A549 (cell line): ENCODE data around the gene PTPRD. TPM values are rescaled to one million over a fixed set of nuclear protein-coding genes. Genes with fewer than 3 reads are reported as not detected.

Source experiments
- ATAC-seq, 2 experiments: fragments of 200-7000 bp in 1 of 2; fragments of >200 bp in 1 of 2; cut with Nextera tagmentation in 1 of 2; cut with Tn5 transposase in 1 of 2; 3 replicates each; pipeline versions ENCODE4 v1.8.0 to v1.9.1; 2018 to 2020; ENCODE audit warnings: mild to moderate bottlenecking in 1 of 2, moderate library complexity in 1 of 2
- CTCF ChIA-PET: fragments of 300-600 bp; sonication (Branson Sonifier 250); formaldehyde crosslinking; extraction: SDS; loops from one replicate; lab custom pipeline; 2021; ENCODE audit warnings: antibody characterized with exemption, inconsistent platforms; lab: Yijun Ruan, JAX
- POLR2A ChIA-PET: fragments of 350-600 bp; formaldehyde crosslinking; extraction: SDS; loops from one replicate; lab custom pipeline; 2021; ENCODE audit warnings: antibody characterized with exemption, inconsistent platforms; lab: Yijun Ruan, JAX
- DNase-seq, 2 experiments: peaks; one replicate each; pipeline versions ENCODE4 v3.0.0 to v3.0.0-alpha.2; 2011 to 2016; ENCODE audit warnings: low read depth in 1 of 2, low spot score in 1 of 2
- FAIRE-seq: peaks from 2 replicates; lab custom pipeline; 2011; peaks lifted over from hg19 to GRCh38; lab: Jason Lieb, UNC
- H3K27ac ChIP-seq, 2 experiments: fragments of >200 bp; sonication (Bioruptor Twin); formaldehyde crosslinking; 3 replicates each; pipeline ENCODE4 v1.5.1; 2016 to 2017
- H3K4me1 ChIP-seq: fragments of >200 bp; sonication (Bioruptor Twin); formaldehyde crosslinking; 3 replicates; pipeline ENCODE4 v1.6.1; 2016
- H3K4me2 ChIP-seq: fragments of >200 bp; sonication (Bioruptor Twin); formaldehyde crosslinking; 3 replicates; pipeline ENCODE4 v1.6.1; 2016
- H3K4me3 ChIP-seq: fragments of >200 bp; sonication (Bioruptor Twin); formaldehyde crosslinking; 3 replicates; pipeline ENCODE4 v1.5.1; 2016
- H3K9me3 ChIP-seq: fragments of >200 bp; sonication (Bioruptor Twin); formaldehyde crosslinking; 3 replicates; pipeline ENCODE4 v1.6.1; 2016
- CEBPB ChIP-seq, 2 experiments: fragments of >200 bp in 1 of 2; sonication (Bioruptor Twin) in 1 of 2; formaldehyde crosslinking in 1 of 2; IDR thresholded peaks; 2 replicates each; pipeline ENCODE4 v1.6.1; 2012 to 2016
- E2F6 ChIP-seq: IDR thresholded peaks from 2 replicates; pipeline ENCODE4 v1.6.1; 2012; ENCODE audit warnings: low read depth, borderline replicate concordance
- EHMT2 ChIP-seq: fragments of 200-600 bp; sonication (generic); IDR thresholded peaks from 2 replicates; pipeline ENCODE4 v1.6.1; 2016; ENCODE audit warnings: antibody characterized with exemption, low read depth, mild to moderate bottlenecking, moderate library complexity
- EP300 ChIP-seq, 2 experiments: fragments of >200 bp; sonication (Bioruptor Twin); formaldehyde crosslinking; IDR thresholded peaks; 2 replicates in 1 of 2; 3 replicates in 1 of 2; pipeline ENCODE4 v1.6.1; 2016 to 2017
- ESRRA ChIP-seq: fragments of 150-350 bp; IDR thresholded peaks from 2 replicates; pipeline ENCODE4 v1.6.1; 2014; ENCODE audit warnings: mild to moderate bottlenecking, low read length, borderline replicate concordance
- FOSB ChIP-seq: fragments of 250-450 bp; sonication (Bioruptor Pico); IDR thresholded peaks from 2 replicates; pipeline ENCODE4 v1.5.0; 2020; ENCODE audit warnings: mild to moderate bottlenecking, moderate library complexity
- FOSL2 ChIP-seq, 2 experiments: fragments of 450-650 bp in 1 of 2; fragments of >200 bp in 1 of 2; sonication (Bioruptor Twin) in 1 of 2; formaldehyde crosslinking; IDR thresholded peaks; 2 replicates each; pipeline versions ENCODE4 v1.5.0 to v1.6.1; 2016 to 2020; ENCODE audit warnings: mild to moderate bottlenecking in 1 of 2, moderate library complexity in 1 of 2
- FOXS1 ChIP-seq: fragments of 250-450 bp; sonication (Bioruptor Pico); IDR thresholded peaks from 2 replicates; pipeline ENCODE4 v1.5.0; 2020; ENCODE audit warnings: mild to moderate bottlenecking, moderate library complexity
- HDAC2 ChIP-seq: fragments of 200-600 bp; sonication (generic); IDR thresholded peaks from 2 replicates; pipeline ENCODE4 v1.6.1; 2016
- HOXB13 ChIP-seq: fragments of 250-450 bp; sonication (Bioruptor Pico); IDR thresholded peaks from 2 replicates; pipeline ENCODE4 v1.5.0; 2020; ENCODE audit warnings: low read depth, mild to moderate bottlenecking, moderate library complexity
- HOXB5 ChIP-seq: fragments of 250-450 bp; sonication (Bioruptor Pico); IDR thresholded peaks from 2 replicates; pipeline ENCODE4 v1.5.0; 2020; ENCODE audit warnings: mild to moderate bottlenecking, moderate library complexity
- JUN ChIP-seq, 2 experiments: fragments of >200 bp; sonication (Bioruptor Twin); formaldehyde crosslinking; IDR thresholded peaks; 2 replicates in 1 of 2; 3 replicates in 1 of 2; pipeline ENCODE4 v1.6.1; 2016 to 2017
- KDM5A ChIP-seq: fragments of 200-600 bp; sonication (generic); IDR thresholded peaks from 2 replicates; pipeline ENCODE4 v1.6.1; 2016; ENCODE audit warnings: antibody characterized with exemption, mild to moderate bottlenecking
- MYC ChIP-seq: IDR thresholded peaks from 2 replicates; pipeline ENCODE4 v1.6.1; 2012; ENCODE audit warnings: mild to moderate bottlenecking, inconsistent platforms, low read length, improper control_type of control experiment, borderline replicate concordance
- NPAS2 ChIP-seq: fragments of 250-450 bp; sonication (Bioruptor Pico); IDR thresholded peaks from 2 replicates; pipeline ENCODE4 v1.8.0; 2022; ENCODE audit warnings: mild to moderate bottlenecking, moderate library complexity, borderline replicate concordance
- NR3C1 ChIP-seq: fragments of >200 bp; sonication (Bioruptor Twin); formaldehyde crosslinking; IDR thresholded peaks from 3 replicates; pipeline ENCODE4 v1.6.1; 2017
- PHF8 ChIP-seq: fragments of 200-600 bp; sonication (generic); IDR thresholded peaks from 2 replicates; pipeline ENCODE4 v1.6.1; 2016; ENCODE audit warnings: low read depth, mild to moderate bottlenecking, antibody characterized with exemption, moderate library complexity, borderline replicate concordance
- POLR2AphosphoS2 ChIP-seq: conservative IDR thresholded peaks from 2 replicates; pipeline ENCODE4 v1.6.1; 2012; ENCODE audit warnings: low read length, improper control_type of control experiment, inconsistent platforms
- RARB ChIP-seq: fragments of 250-450 bp; sonication (Bioruptor Pico); IDR thresholded peaks from 2 replicates; pipeline ENCODE4 v1.8.0; 2021; ENCODE audit warnings: mild to moderate bottlenecking, moderate library complexity
- RFX5 ChIP-seq: fragments of 450-650 bp; IDR thresholded peaks from 2 replicates; pipeline ENCODE4 v1.7.1; 2014; ENCODE audit warnings: antibody characterized with exemption, mild to moderate bottlenecking, moderate library complexity
- SMC3 ChIP-seq: fragments of >200 bp; sonication (Bioruptor Twin); formaldehyde crosslinking; IDR thresholded peaks from 3 replicates; pipeline ENCODE4 v1.6.1; 2018; ENCODE audit warnings: inconsistent platforms
- USF2 ChIP-seq: fragments of 450-650 bp; IDR thresholded peaks from 2 replicates; pipeline ENCODE4 v1.6.1; 2014; ENCODE audit warnings: antibody characterized with exemption
- ZC3H11A ChIP-seq: fragments of 450-650 bp; IDR thresholded peaks from 2 replicates; pipeline ENCODE4 v1.6.1; 2014; ENCODE audit warnings: antibody characterized with exemption, mild to moderate bottlenecking
- ZFP36 ChIP-seq: fragments of 450-650 bp; IDR thresholded peaks from 2 replicates; pipeline ENCODE4 v1.6.1; 2014; ENCODE audit warnings: borderline replicate concordance; ENCODE audit not compliant: partially characterized antibody
- ZNF302 ChIP-seq: fragments of 250-450 bp; sonication (Bioruptor Pico); IDR thresholded peaks from 2 replicates; pipeline ENCODE4 v1.9.0; 2021; ENCODE audit warnings: inconsistent platforms, mild to moderate bottlenecking, moderate library complexity
- ZSCAN20 ChIP-seq: fragments of 250-450 bp; sonication (Bioruptor Pico); IDR thresholded peaks from 2 replicates; pipeline ENCODE4 v1.8.0; 2022; ENCODE audit warnings: mild to moderate bottlenecking, moderate library complexity
- WGBS: methylation state at CpG from one replicate; pipeline ENCODE4 v1.1.6; 2017; ENCODE audit errors: missing lambda C conversion rate; 5-methylcytosine and 5-hydroxymethylcytosine counted together
- polyA plus RNA-seq, 4 experiments: library from polyadenylated mRNA; depleted of rRNA in 3 of 4; stranded (reverse); fragments of >200 nt; fragmentation: RNase III in 1 of 4; extraction: RNeasy Plus Mini Kit Qiagen cat#74134 plus additional on column Dnase treatment in 1 of 4; gene quantifications; 2 replicates in 3 of 4; 3 replicates in 1 of 4; pipeline ENCODE4 v1.2.3, GENCODE V29; 2011 to 2017

Gene PTPRD
- polyA plus RNA-seq, 2 of the 4 experiments (the other 2 are of a cell fraction), result 0.39 to 1.3 TPM

- no peaks in the 10 kb centered on the region for H3K9me3 ChIP-seq
- ChIA-PET CTCF (no interaction called here), POLR2A (no interaction called here)
- WGBS, result 3% methylated on average over 2 of the region's 2 CpGs
- DNase-seq (no peak), ATAC-seq (no peak), FAIRE-seq (no peak)
- no peak overlapping the region for H3K4me3 ChIP-seq
- H3K4me1 ChIP-seq, result no peaks in the 10 kb centered on the region
- no peak overlapping the region for H3K27ac ChIP-seq
- TF ChIP-seq ZFP36, result no peak
- TF ChIP-seq SMC3, result no peak
- no peak for TF ChIP-seq ZSCAN20 (CRISPR knock-in tag)
- TF ChIP-seq KDM5A, result no peak
- no peak for TF ChIP-seq FOSB
- no peak for TF ChIP-seq HOXB5 (CRISPR knock-in tag)
- TF ChIP-seq E2F6, result no peak
- TF ChIP-seq EHMT2, result no peak
- no peak for TF ChIP-seq FOXS1 (CRISPR knock-in tag)
- TF ChIP-seq FOSL2 (IDR thresholded peaks at IDR 0.05), result no peak
- TF ChIP-seq FOSL2 (CRISPR knock-in tag; IDR thresholded peaks at IDR 0.05), result no peak
- TF ChIP-seq RFX5, result no peak
- TF ChIP-seq CEBPB (IDR thresholded peaks at IDR 0.05), result no peak
- TF ChIP-seq USF2, result no peak
- TF ChIP-seq ESRRA, result no peak
- TF ChIP-seq POLR2AphosphoS2, result no peak
- no peak for TF ChIP-seq HDAC2
- no peak for TF ChIP-seq NPAS2 (CRISPR knock-in tag)
- no peak for TF ChIP-seq ZNF302 (CRISPR knock-in tag)
- TF ChIP-seq EP300 (IDR thresholded peaks at IDR 0.05), result no peak
- H3K4me2 ChIP-seq, result no peak overlapping the region
Measured at GRCh38 chr9:8648271-8648845, 1964.4 kb downstream of the PTPRD start.

GRCh38 chr9:8647824-8648223 lies 1965.0 kb downstream of the PTPRD start:
- CTCF ChIA-PET, result no interaction called here
- Histone ChIP-seq H3K27ac (no peak overlapping the region), H3K9me3 (no peaks in the 10 kb centered on the region), H3K4me2 (no peak overlapping the region), H3K4me3 (no peak overlapping the region), H3K4me1 (no peaks in the 10 kb centered on the region)
- no peak for ATAC-seq
- POLR2A ChIA-PET, result no interaction called here
- WGBS, result 5% methylated on average over 6 of the region's 6 CpGs
- DNase-seq, result no peak
- FAIRE-seq, result no peak
- TF ChIP-seq USF2 (no peak), ZC3H11A (no peak), PHF8 (no peak), NR3C1 (no peak), RFX5 (no peak), HOXB13 (CRISPR knock-in tag) (no peak), RARB (CRISPR knock-in tag) (no peak), MYC (no peak), JUN (IDR thresholded peaks at IDR 0.05) (no peak), ZNF302 (CRISPR knock-in tag) (no peak), SMC3 (no peak), EHMT2 (no peak), CEBPB (IDR thresholded peaks at IDR 0.05) (no peak)
- TF ChIP-seq, all 56 proteins: peak for 0
